ENCODE data around the gene MRC2. TPM values are rescaled to one million over a fixed set of nuclear protein-coding genes. Genes with fewer than 3 reads are reported as not detected.
"Not testable (repeated sequence)": the region's sequence is repeated elsewhere in the genome, so short reads cannot be mapped to it uniquely, and the experiment has no call there.

MRC2 gene
- polyA plus RNA-seq, 1 experiment = 271 TPM

- CTCF ChIA-PET = interaction anchor here (1.1 kb wide), 1 partner anchor 137 kb away, joined by 5 read pairs; no protein-coding TSS in a partner anchor
- TF ChIP-seq CTCF (IDR thresholded peaks at IDR 0.05; ENCODE audit: insufficient read depth, low read depth, low read length) = no peak
- DNase-seq (ENCODE audit: low read depth) = no peak
- POLR2A ChIA-PET = interaction anchor here (0.6 kb wide), 1 partner anchor 36 kb away, joined by 3 read pairs; no protein-coding TSS in a partner anchor
- Histone ChIP-seq H3K36me3 (ENCODE audit: control insufficient read depth, insufficient read depth, low read length) (peaks cover 60% of the 10 kb centered on the region), H3K4me3 (ENCODE audit: low read depth, low read length) (no peak overlapping the region), H3K27me3 (ENCODE audit: control insufficient read depth, insufficient read depth, low read length) (no peaks in the 10 kb centered on the region)
Observed at GRCh38 chr17:62689441-62690167, 62.1 kb downstream of the MRC2 start.

GRCh38 chr17:62690168-62690897, 62.9 kb downstream of the MRC2 start:
- Histone ChIP-seq H3K4me3 (ENCODE audit: low read depth, low read length) (no peak overlapping the region), H3K36me3 (ENCODE audit: control insufficient read depth, insufficient read depth, low read length) (peaks cover 58% of the 10 kb centered on the region), H3K27me3 (ENCODE audit: control insufficient read depth, insufficient read depth, low read length) (no peaks in the 10 kb centered on the region)
- 0 out of 2 replicates have a peak, but pooled peaks have one; percentile 7 for TF ChIP-seq CTCF (IDR thresholded peaks at IDR 0.05; ENCODE audit: insufficient read depth, low read depth, low read length)
- ChIA-PET CTCF (interaction anchor here (0.6 to 1.5 kb wide), 4 partner anchors 13 to 940 kb away, joined by 3 to 5 read pairs (median 4); no protein-coding TSS in a partner anchor), POLR2A (interaction anchor here (0.6 kb wide), 1 partner anchor 35 kb away, joined by 3 read pairs; no protein-coding TSS in a partner anchor)
- no peak for DNase-seq (ENCODE audit: low read depth)

GRCh38 chr17:62691589-62691915, 64.1 kb downstream of the MRC2 start:
- POLR2A ChIA-PET = interaction anchor here (0.6 kb wide), 1 partner anchor 128 kb away, joined by 4 read pairs; no protein-coding TSS in a partner anchor
- CTCF ChIA-PET = interaction anchor here (0.5 to 1.9 kb wide), 3 partner anchors 9 to 59 kb away, joined by 3 to 5 read pairs (median 5); no protein-coding TSS in a partner anchor
- H3K27me3 ChIP-seq (ENCODE audit: control insufficient read depth, insufficient read depth, low read length); H3K4me3 ChIP-seq (ENCODE audit: low read depth, low read length); DNase-seq (ENCODE audit: low read depth): not testable (repeated sequence)
- peaks cover 55% of the 10 kb centered on the region for H3K36me3 ChIP-seq (ENCODE audit: control insufficient read depth, insufficient read depth, low read length)

GRCh38 chr17:62692159-62692651, 64.7 kb downstream of the MRC2 start:
- ChIA-PET POLR2A (interaction anchor here (0.6 kb wide), 2 partner anchors 59 to 127 kb away, joined by 4 to 7 read pairs; no protein-coding TSS in a partner anchor), CTCF (interaction anchor here (0.6 to 2.7 kb wide), 6 partner anchors 8 to 137 kb away, joined by 3 to 9 read pairs (median 4); no protein-coding TSS in a partner anchor)
- no peak overlapping the region for H3K4me3 ChIP-seq (ENCODE audit: low read depth, low read length)
- peaks cover 54% of the 10 kb centered on the region for H3K36me3 ChIP-seq (ENCODE audit: control insufficient read depth, insufficient read depth, low read length)
- TF ChIP-seq CTCF (IDR thresholded peaks at IDR 0.05; ENCODE audit: insufficient read depth, low read depth, low read length) = no peak
- H3K27me3 ChIP-seq (ENCODE audit: control insufficient read depth, insufficient read depth, low read length) = no peaks in the 10 kb centered on the region
- no peak for DNase-seq (ENCODE audit: low read depth)

GRCh38 chr17:62692721-62693431, 65.4 kb downstream of the MRC2 start:
- POLR2A ChIA-PET = interaction anchor here (0.6 kb wide), 1 partner anchor 59 kb away, joined by 7 read pairs; no protein-coding TSS in a partner anchor
- TF ChIP-seq CTCF (IDR thresholded peaks at IDR 0.05; ENCODE audit: insufficient read depth, low read depth, low read length) = peak; percentile 70
- H3K36me3 ChIP-seq (ENCODE audit: control insufficient read depth, insufficient read depth, low read length) = peaks cover 52% of the 10 kb centered on the region
- H3K4me3 ChIP-seq (ENCODE audit: low read depth, low read length) = no peak overlapping the region
- CTCF ChIA-PET = interaction anchor here (0.6 to 2.7 kb wide), 10 partner anchors 8 to 327 kb away, joined by 3 to 9 read pairs (median 3); no protein-coding TSS in a partner anchor
- H3K27me3 ChIP-seq (ENCODE audit: control insufficient read depth, insufficient read depth, low read length) = no peaks in the 10 kb centered on the region
- no peak for DNase-seq (ENCODE audit: low read depth)

Measured in BJ (cell line).